ENCODE measurements around the gene KRT25.

DNA sequence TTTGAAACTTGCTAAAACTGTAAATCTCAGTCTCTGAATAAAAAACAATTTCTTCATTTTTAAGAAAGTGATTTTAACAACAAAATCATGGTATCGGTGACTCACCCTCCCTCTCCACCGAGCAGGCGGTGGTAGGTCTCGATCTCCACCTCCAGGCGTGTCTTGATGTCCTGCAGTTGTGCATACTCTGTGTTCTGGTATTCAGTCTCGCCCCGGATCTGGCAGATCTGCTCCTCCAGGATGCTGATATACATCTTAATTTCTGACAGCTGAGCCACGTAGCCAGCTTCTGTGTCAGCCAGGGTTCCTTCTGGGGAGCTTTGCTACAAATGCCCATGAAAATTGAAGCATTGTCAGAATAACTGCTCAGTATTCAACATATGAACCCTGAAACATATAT, 36.2 kb downstream of the KRT25 start:
- TF ChIP-seq, protein P1, sequence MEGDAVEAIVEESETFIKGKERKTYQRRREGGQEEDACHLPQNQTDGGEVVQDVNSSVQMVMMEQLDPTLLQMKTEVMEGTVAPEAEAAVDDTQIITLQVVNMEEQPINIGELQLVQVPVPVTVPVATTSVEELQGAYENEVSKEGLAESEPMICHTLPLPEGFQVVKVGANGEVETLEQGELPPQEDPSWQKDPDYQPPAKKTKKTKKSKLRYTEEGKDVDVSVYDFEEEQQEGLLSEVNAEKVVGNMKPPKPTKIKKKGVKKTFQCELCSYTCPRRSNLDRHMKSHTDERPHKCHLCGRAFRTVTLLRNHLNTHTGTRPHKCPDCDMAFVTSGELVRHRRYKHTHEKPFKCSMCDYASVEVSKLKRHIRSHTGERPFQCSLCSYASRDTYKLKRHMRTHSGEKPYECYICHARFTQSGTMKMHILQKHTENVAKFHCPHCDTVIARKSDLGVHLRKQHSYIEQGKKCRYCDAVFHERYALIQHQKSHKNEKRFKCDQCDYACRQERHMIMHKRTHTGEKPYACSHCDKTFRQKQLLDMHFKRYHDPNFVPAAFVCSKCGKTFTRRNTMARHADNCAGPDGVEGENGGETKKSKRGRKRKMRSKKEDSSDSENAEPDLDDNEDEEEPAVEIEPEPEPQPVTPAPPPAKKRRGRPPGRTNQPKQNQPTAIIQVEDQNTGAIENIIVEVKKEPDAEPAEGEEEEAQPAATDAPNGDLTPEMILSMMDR (IDR thresholded peaks at IDR 0.05), result no peak
- TF ChIP-seq POLR2AphosphoS5 (IDR thresholded peaks at IDR 0.05), result no peak
